NCI-H2029 (cell line): ENCODE measurements around the gene ACP1.

Source experiments
- DNase-seq: peaks from one replicate; lab custom pipeline; 2025; lab: John Stamatoyannopoulos, UW

ACP1 gene

GRCh38 chr2:280650-281110 is 15.9 kb downstream of the ACP1 start:
- DNase-seq = no peak

GRCh38 chr2:281381-281780 is 16.6 kb downstream of the ACP1 start:
- DNase-seq = no peak

- no peak for DNase-seq
Observed at GRCh38 chr2:282371-283263, 17.9 kb downstream of the ACP1 start.

- no peak for DNase-seq
Observed at GRCh38 chr2:283996-284794, 19.4 kb downstream of the ACP1 start.

- no peak for DNase-seq
Observed at GRCh38 chr2:284896-285492, 20.2 kb downstream of the ACP1 start.

- no peak for DNase-seq
Observed at GRCh38 chr2:285531-285930, 20.8 kb downstream of the ACP1 start.

- DNase-seq = no peak
Observed at GRCh38 chr2:286035-286434, 21.3 kb downstream of the ACP1 start.

- no peak for DNase-seq
Observed at GRCh38 chr2:286774-287392, 22.1 kb downstream of the ACP1 start.

GRCh38 chr2:287471-287885 is 22.7 kb downstream of the ACP1 start:
- DNase-seq = no peak

GRCh38 chr2:287911-288757 is 23.4 kb downstream of the ACP1 start, which contains the start of gene ALKAL2:
Gene ALKAL2, minus strand, starts transcription at chr2:288091. Its CDS starts 256 bp downstream, at chr2:287835.
- no peak for DNase-seq

- DNase-seq = no peak
Observed at GRCh38 chr2:288758-289361, 24.1 kb downstream of the ACP1 start.

- no peak for DNase-seq
Observed at GRCh38 chr2:289362-290089, 24.8 kb downstream of the ACP1 start.

- DNase-seq = peak; percentile 30
Observed at GRCh38 chr2:290090-290722, 25.5 kb downstream of the ACP1 start.

- DNase-seq = no peak
Observed at GRCh38 chr2:295090-295489, 30.3 kb downstream of the ACP1 start.

GRCh38 chr2:296354-296753 is 31.6 kb downstream of the ACP1 start:
- no peak for DNase-seq

GRCh38 chr2:305366-305765 is 40.6 kb downstream of the ACP1 start:
- no peak for DNase-seq

- no peak for DNase-seq
Observed at GRCh38 chr2:309148-309953, 44.6 kb downstream of the ACP1 start.

- no peak for DNase-seq
Observed at GRCh38 chr2:309954-310510, 45.3 kb downstream of the ACP1 start.
